ENCODE data around the gene GAK. TPM values are rescaled to one million over a fixed set of nuclear protein-coding genes. Genes with fewer than 3 reads are reported as not detected.
"Not testable (repeated sequence)": the region's sequence is repeated elsewhere in the genome, so short reads cannot be mapped to it uniquely, and the experiment has no call there.

The GAK gene
- total RNA-seq, 1 donor from 2014 or later = 72.1 TPM

- DNase-seq (ENCODE audit: low spot score) (no peak), ATAC-seq (no peak)
Measured at GRCh38 chr4:930028-930551, 2.0 kb downstream of the GAK start.

GRCh38 chr4:929096-929765 lies 2.9 kb downstream of the GAK start:
- no peak for ATAC-seq

DNA sequence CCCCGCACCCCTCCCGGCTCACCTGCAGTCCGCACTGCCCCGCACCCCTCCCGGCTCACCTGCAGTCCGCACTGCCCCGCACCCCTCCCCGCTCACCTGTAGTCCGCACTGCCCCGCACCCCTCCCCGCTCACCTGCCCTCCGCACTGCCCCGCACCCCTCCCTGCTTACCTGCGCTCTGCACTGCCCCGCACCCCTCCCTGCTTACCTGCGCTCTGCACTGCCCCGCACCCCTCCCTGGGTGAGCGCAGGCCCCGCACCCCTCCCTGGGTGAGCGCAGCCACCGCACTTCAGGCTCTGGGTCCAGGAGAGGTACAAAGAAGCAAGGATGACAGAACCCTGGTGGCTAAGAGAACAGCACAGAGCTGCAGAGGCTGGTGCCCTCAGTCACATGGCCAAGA lies 4.5 kb downstream of the GAK start:
- not testable (repeated sequence) for DNase-seq (ENCODE audit: low spot score); ATAC-seq

More at GRCh38 chr4:929096-929765, 2.9 kb downstream of the GAK start:
- no peak for DNase-seq (ENCODE audit: low spot score)

DNA sequence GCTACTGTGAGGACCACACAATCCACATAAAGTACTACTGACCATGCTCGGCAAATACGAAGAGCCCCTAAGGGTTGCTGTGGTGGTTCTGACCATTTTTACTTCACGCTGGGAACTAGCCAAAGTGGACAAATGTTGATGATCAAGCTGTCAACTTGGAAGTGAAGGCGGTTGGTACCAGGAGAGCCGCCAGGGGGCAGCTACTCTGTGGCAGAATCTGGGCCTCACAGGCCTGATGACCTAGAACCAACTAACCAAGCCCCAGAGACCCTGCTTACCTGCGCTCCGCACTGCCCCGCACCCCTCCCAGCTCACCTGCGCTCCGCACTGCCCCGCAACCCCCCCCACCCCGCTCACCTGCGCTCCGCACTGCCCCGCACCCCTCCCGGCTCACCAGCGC lies 5.6 kb downstream of the GAK start:
- ATAC-seq = no peak
- DNase-seq (ENCODE audit: low spot score) = no peak

DNA sequence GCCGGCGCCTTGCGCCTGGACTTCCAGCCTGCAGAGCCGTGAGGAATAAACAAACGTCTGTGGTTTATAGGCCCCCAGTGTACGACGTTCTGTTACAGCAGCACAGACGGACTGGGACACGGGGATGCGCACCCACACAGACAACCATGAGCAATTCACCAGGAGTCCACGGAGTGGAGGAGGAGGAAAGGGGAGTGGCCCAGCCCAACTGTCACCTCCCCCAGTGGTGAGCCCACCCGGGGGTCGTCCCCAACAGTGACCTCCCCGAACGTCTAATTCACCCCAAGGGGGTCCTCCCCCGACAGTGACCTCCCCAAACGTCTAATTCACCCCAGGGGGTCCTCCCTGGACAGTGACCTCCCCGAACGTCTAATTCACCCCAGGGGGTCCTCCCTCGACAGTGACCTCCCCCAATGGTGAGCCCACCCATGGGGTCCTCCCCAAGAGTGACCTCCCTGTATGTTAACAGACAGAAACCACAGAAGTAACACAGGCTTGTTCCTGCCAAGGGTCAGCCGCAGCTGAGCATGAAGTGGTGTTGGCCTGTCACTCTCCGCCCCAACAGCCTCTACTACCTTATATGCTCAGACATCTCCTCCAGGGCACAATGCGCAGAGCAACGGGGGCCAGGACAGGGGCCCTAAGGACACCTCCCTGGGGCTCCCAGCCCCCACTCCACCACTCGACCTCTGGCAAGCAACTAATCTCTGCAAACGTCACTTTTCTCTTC lies 6.2 kb downstream of the GAK start:
- ATAC-seq (no peak), DNase-seq (ENCODE audit: low spot score) (no peak)

- no peak for DNase-seq (ENCODE audit: low spot score)
- ATAC-seq = no peak
Measured at GRCh38 chr4:925171-925570, 6.9 kb downstream of the GAK start.

DNA sequence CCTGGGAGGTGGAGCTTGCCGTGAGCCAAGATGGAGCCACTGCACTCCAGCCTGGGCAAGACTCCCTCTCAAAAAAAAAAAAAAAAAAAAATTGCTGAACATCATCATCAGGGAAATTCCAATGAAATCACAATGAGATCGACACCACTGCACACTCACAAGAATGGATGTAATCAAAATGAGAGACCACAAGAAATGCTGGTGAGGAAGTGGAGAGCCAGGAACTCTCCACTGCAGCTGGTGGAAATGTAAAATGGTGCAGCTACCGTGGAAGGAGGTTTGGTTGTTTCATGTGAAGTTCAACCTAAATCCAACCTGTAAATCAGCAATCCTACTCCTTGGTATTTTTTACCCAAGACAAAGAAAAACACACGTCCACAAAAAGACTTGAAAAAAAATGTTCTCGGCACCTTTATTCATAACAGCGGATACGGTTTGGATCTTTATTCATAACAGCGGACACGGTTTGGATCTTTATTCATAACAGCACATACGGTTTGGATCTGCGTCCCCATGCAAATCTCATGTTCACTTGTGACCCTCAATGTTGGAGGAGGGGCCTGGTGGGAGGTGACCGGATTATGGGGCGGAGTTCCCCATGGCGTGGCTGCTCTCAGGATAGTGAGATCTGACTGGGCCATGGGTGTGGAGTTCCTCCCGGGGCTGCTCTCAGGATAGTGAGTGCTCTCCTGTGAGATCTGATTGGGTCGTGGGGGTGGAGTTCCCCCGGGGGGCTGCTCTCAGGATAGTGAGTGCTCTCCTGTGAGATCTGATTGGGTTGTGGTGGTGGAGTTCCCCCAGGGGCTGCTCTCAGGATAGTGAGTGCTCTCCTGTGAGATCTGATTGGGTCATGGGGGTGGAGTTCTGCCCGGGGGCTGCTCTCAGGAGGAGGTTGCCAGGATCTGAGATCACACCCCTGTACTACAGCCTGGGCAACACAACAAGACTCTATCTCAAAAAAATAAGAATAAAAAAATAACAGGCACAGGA lies 7.7 kb downstream of the GAK start:
- DNase-seq (ENCODE audit: low spot score) (no peak), ATAC-seq (no peak)

- DNase-seq (ENCODE audit: low spot score) (no peak), ATAC-seq (no peak)
Measured at GRCh38 chr4:921830-922331, 10.2 kb downstream of the GAK start.

DNA sequence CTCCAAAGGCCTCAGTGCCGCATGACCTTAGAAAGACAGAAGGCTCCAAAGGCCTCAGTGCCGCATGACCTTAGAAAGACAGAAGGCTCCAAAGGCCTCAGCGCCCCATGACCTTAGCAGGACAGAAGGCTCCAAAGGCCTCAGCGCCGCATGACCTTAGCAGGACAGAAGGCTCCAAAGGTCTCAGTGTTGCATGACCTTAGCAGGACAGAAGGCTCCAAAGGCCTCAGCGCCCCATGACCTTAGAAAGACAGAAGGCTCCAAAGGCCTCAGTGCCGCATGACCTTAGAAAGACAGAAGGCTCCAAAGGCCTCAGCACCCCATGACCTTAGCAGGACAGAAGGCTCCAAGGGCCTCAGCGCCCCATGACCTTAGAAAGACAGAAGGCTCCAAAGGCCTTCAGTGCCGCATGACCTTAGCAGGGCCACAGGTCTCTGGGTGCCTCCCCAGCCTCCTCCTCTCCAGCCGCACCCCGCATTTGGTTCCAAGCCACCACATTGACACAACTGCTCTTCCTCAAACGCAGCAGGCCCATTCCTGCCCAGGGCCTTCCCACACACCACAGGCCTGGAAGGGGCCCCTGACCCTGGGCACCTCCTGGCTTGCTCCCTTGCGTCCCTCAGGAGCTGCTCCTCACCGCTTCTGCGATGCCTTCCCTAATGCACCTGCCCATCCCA lies 13.0 kb downstream of the GAK start:
- ATAC-seq; DNase-seq (ENCODE audit: low spot score): not testable (repeated sequence)

- DNase-seq (ENCODE audit: low spot score); ATAC-seq: not testable (repeated sequence)
Measured at GRCh38 chr4:918591-918990, 13.5 kb downstream of the GAK start.

GRCh38 chr4:917992-918391 lies 14.1 kb downstream of the GAK start:
- ATAC-seq (no peak), DNase-seq (ENCODE audit: low spot score) (no peak)

DNA sequence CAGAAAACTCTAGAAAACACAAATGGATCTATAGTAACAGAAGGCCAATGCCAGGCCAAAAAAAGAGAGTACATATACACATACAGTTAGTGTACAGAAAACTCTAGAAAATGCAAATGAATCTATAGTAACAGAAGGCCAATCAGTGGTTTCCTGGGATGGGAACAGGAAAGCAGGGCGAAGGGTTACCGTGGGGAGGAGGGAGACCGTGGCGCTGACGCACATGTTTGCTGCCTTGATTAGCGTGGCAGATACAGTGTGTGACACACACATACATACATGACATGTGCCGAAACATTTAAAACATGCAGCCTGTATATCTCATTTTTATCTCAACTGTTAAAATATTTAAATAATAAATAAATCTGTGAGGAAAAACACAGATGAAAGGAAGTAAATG lies 14.7 kb downstream of the GAK start:
- DNase-seq (ENCODE audit: low spot score) (no peak), ATAC-seq (no peak)

- no peak for ATAC-seq
- no peak for DNase-seq (ENCODE audit: low spot score)
Measured at GRCh38 chr4:915595-915994, 16.5 kb downstream of the GAK start.

- DNase-seq (ENCODE audit: low spot score) (no peak), ATAC-seq (no peak)
Measured at GRCh38 chr4:915041-915474, 17.1 kb downstream of the GAK start.

GRCh38 chr4:914531-914930 lies 17.6 kb downstream of the GAK start:
- no peak for ATAC-seq

DNA sequence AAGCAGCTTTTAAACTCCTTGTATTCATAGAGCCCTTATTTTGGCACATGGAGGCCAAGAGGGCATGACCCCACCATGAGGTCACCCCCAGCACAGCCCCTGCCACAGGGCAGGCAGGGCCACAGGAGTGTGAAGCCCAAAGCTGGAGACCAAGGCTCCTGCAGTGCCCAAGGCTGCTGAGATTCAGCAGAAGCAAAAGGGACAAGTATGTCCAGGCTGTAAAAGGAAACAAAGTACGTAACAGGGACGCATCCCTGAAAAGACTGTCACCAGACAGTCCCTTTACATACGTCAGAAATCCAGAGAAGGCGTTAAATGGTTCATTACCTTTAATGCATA lies 18.9 kb downstream of the GAK start:
- DNase-seq (ENCODE audit: low spot score) (no peak), ATAC-seq (no peak)

More at GRCh38 chr4:914531-914930, 17.6 kb downstream of the GAK start:
- DNase-seq (ENCODE audit: low spot score) = no peak

GRCh38 chr4:912548-913279 lies 19.4 kb downstream of the GAK start:
- DNase-seq (ENCODE audit: low spot score) (no peak), ATAC-seq (no peak)

- no peak for ATAC-seq
Measured at GRCh38 chr4:911871-912490, 20.1 kb downstream of the GAK start.

GRCh38 chr4:911221-911751 lies 20.8 kb downstream of the GAK start:
- DNase-seq (ENCODE audit: low spot score) (no peak), ATAC-seq (no peak)

More at GRCh38 chr4:911871-912490, 20.1 kb downstream of the GAK start:
- no peak for DNase-seq (ENCODE audit: low spot score)

All from left lobe of liver (tissue), 2 donors.